Suprapubic skin (tissue), 4 donors: ENCODE measurements around the gene ARHGEF17.

ENCODE experiments used
- CTCF ChIP-seq, 2 donors: fragments of 200-600 bp in 1 of 2; fragments of 450-650 bp in 1 of 2; sonication (generic) in 1 of 2; IDR thresholded peaks; one replicate each; pipeline ENCODE4 v1.5.1; 2016 to 2019; ENCODE audit warnings: antibody characterized with exemption in 2 of 2, mild to moderate bottlenecking in 1 of 2, moderate library complexity in 1 of 2
- EP300 ChIP-seq: sonication (generic); formaldehyde crosslinking; IDR thresholded peaks from one replicate; pipeline ENCODE4 v1.6.1; 2017; ENCODE audit warnings: antibody characterized with exemption
- POLR2A ChIP-seq, 2 donors: fragments of 450-650 bp; IDR thresholded peaks; one replicate each; pipeline ENCODE4 v1.6.1; 2017; ENCODE audit warnings: antibody characterized with exemption in 2 of 2, mild to moderate bottlenecking in 2 of 2, moderate library complexity in 2 of 2
- POLR2AphosphoS5 ChIP-seq, 3 donors: sonication (generic); formaldehyde crosslinking; IDR thresholded peaks; one replicate each; pipeline ENCODE4 v1.6.1; 2017; ENCODE audit warnings: antibody characterized with exemption in 3 of 3

- TF ChIP-seq POLR2A (IDR thresholded peaks at IDR 0.05): no peak
- no peak for TF ChIP-seq CTCF (IDR thresholded peaks at IDR 0.05)
- no peak for TF ChIP-seq EP300
- TF ChIP-seq POLR2AphosphoS5 (IDR thresholded peaks at IDR 0.05): no peak
Observed at GRCh38 chr11:73331138-73331916, 23.3 kb downstream of the ARHGEF17 start.
